ENCODE results near the gene ILF2. TPM values are rescaled to one million over a fixed set of nuclear protein-coding genes. Genes with fewer than 3 reads are reported as not detected.
A peak's percentile ranks its signal among the peaks of the same experiment; 100 is the strongest.

The ILF2 gene
- total and polyA plus RNA-seq, 7 donors: 59.8 to 166 (median 88.3) TPM

- peaks cover 0 to 41% (median 40%) of the 10 kb centered on the region in 4 donors for H3K4me1 ChIP-seq
- no peaks in the 10 kb centered on the region for H3K36me3 ChIP-seq
- H3K27me3 ChIP-seq: no peaks in the 10 kb centered on the region
- intact Hi-C loops (cut with DNase I): loop anchor here (2.0 kb wide), 1 partner anchor 61 kb away; no protein-coding TSS in a partner anchor
- H3K9me3 ChIP-seq: no peaks in the 10 kb centered on the region
- WGBS, 2 donors: 41 to 72% methylated on average over 10 of the region's 10 CpGs
- H3K4me3 ChIP-seq: peak within 1 kb of the TSS; percentile 45 to 62 (median 60)
- peak in 3 of 4 experiments; percentile 28 to 50 (median 42) for TF ChIP-seq CTCF (IDR thresholded peaks at IDR 0.05)
- no peak for TF ChIP-seq EP300 (IDR thresholded peaks at IDR 0.05)
- peak; percentile 78 for DNase-seq
- peak within 1 kb of the TSS; percentile 83 to 94 (median 90) for H3K27ac ChIP-seq
Observed at GRCh38 chr1:153627715-153628626, 42.8 kb downstream of the ILF2 start, which contains the start of gene S100A1. TSS of gene S100A1 (plus strand) at chr1:153628434. CDS start at chr1:153630522, 2,088 bp downstream.

- Histone ChIP-seq H3K9me3 (no peaks in the 10 kb centered on the region), H3K4me3 (peak within 1 kb of the TSS; percentile 45 to 62 (median 60)), H3K27ac (peak within 1 kb of the TSS; percentile 83 to 94 (median 90)), H3K27me3 (no peaks in the 10 kb centered on the region), H3K36me3 (peaks cover 0 to 5% (median 0%) of the 10 kb centered on the region in 4 donors), H3K4me1 (peaks cover 0 to 44% (median 42%) of the 10 kb centered on the region in 4 donors)
- peak; percentile 92 for DNase-seq
- TF ChIP-seq POLR2A (IDR thresholded peaks at IDR 0.05): peak in 1 of 2 donors; percentile 61
- peak; percentile 73 to 92 (median 86) for TF ChIP-seq POLR2AphosphoS5 (IDR thresholded peaks at IDR 0.05)
- no peak for TF ChIP-seq EP300 (IDR thresholded peaks at IDR 0.05)
- TF ChIP-seq CTCF (IDR thresholded peaks at IDR 0.05): peak in 1 of 4 experiments; percentile 44
- 10 to 40% methylated on average over 28 of the region's 28 CpGs for WGBS, 2 donors
- intact Hi-C loops (cut with DNase I): loop anchor here (2.0 kb wide), 1 partner anchor 60 kb away; no protein-coding TSS in a partner anchor
Observed at GRCh38 chr1:153626904-153627714, 43.7 kb downstream of the ILF2 start, which contains the start of gene S100A13. TSS of gene S100A13 (minus strand) at chr1:153627505. CDS start at chr1:153626472, 1,033 bp downstream.

- Histone ChIP-seq H3K9me3 (no peaks in the 10 kb centered on the region), H3K4me1 (peaks cover 0 to 45% (median 43%) of the 10 kb centered on the region in 4 donors), H3K27ac (peak overlapping the region; percentile 83 to 94 (median 90)), H3K36me3 (peaks cover 0 to 8% (median 0%) of the 10 kb centered on the region in 4 donors), H3K4me3 (peak overlapping the region; percentile 45 to 62 (median 60)), H3K27me3 (no peaks in the 10 kb centered on the region)
- intact Hi-C loops (cut with DNase I): loop anchor here (2.0 kb wide), 1 partner anchor 60 kb away; no protein-coding TSS in a partner anchor
- peak; percentile 56 for DNase-seq
- 63 to 74% methylated on average over 3 of the region's 3 CpGs for WGBS, 2 donors
- TF ChIP-seq EP300 (IDR thresholded peaks at IDR 0.05) (no peak), CTCF (IDR thresholded peaks at IDR 0.05) (no peak)
Observed at GRCh38 chr1:153626477-153626903, 44.3 kb downstream of the ILF2 start.

GRCh38 chr1:153624965-153625611, 45.7 kb downstream of the ILF2 start:
- peak; percentile 64 for DNase-seq
- Histone ChIP-seq H3K27me3 (no peaks in the 10 kb centered on the region), H3K36me3 (peaks cover 0 to 15% (median 0%) of the 10 kb centered on the region in 4 donors), H3K9me3 (no peaks in the 10 kb centered on the region), H3K4me1 (peaks cover 0 to 45% (median 43%) of the 10 kb centered on the region in 4 donors), H3K27ac (peak overlapping the region; percentile 83 to 94 (median 90)), H3K4me3 (no peak overlapping the region)
- 90 to 95% methylated on average over 10 of the region's 10 CpGs for WGBS, 2 donors
- intact Hi-C loops (cut with DNase I): no loop called here
- TF ChIP-seq POLR2AphosphoS5 (IDR thresholded peaks at IDR 0.05) (peak in 1 of 4 donors; percentile 17), POLR2A (IDR thresholded peaks at IDR 0.05) (no peak), CTCF (IDR thresholded peaks at IDR 0.05) (no peak), EP300 (IDR thresholded peaks at IDR 0.05) (no peak)
